NCI-H526 treated with DMSO at 0.1 percent for 48 hours (cell line): ENCODE measurements around the gene STXBP4.

Experiments used
- DNase-seq: peaks from one replicate; lab custom pipeline; 2025; lab: John Stamatoyannopoulos, UW

The STXBP4 gene

GRCh38 chr17:55172612-55173011 is 204.0 kb downstream of the STXBP4 start:
- DNase-seq: no peak

GRCh38 chr17:55174133-55174532 is 205.6 kb downstream of the STXBP4 start:
- no peak for DNase-seq

- no peak for DNase-seq
These were observed 207.3 kb downstream of the STXBP4 start for GRCh38 chr17:55175788-55176427.

GRCh38 chr17:55177159-55177854 is 208.7 kb downstream of the STXBP4 start:
- DNase-seq: no peak

- no peak for DNase-seq
These were observed 209.3 kb downstream of the STXBP4 start for GRCh38 chr17:55177855-55178217.

- DNase-seq: no peak
These were observed 218.6 kb downstream of the STXBP4 start for GRCh38 chr17:55186937-55187770.

- DNase-seq: no peak
These were observed 222.2 kb downstream of the STXBP4 start for GRCh38 chr17:55190748-55191147.

GRCh38 chr17:55198690-55199370 is 230.3 kb downstream of the STXBP4 start:
- no peak for DNase-seq

- DNase-seq: no peak
These were observed 232.3 kb downstream of the STXBP4 start for GRCh38 chr17:55200904-55201303.

GRCh38 chr17:55201308-55201932 is 232.9 kb downstream of the STXBP4 start:
- no peak for DNase-seq

GRCh38 chr17:55202896-55203295 is 234.3 kb downstream of the STXBP4 start:
- no peak for DNase-seq

- DNase-seq: no peak
These were observed 239.7 kb downstream of the STXBP4 start for GRCh38 chr17:55208078-55208812.

GRCh38 chr17:55210292-55210691 is 241.7 kb downstream of the STXBP4 start:
- no peak for DNase-seq

- DNase-seq: no peak
These were observed 244.3 kb downstream of the STXBP4 start for GRCh38 chr17:55212880-55213279.

GRCh38 chr17:55215711-55216110 is 247.1 kb downstream of the STXBP4 start:
- no peak for DNase-seq

GRCh38 chr17:55216888-55217287 is 248.3 kb downstream of the STXBP4 start:
- DNase-seq: no peak

GRCh38 chr17:55219459-55219858 is 250.9 kb downstream of the STXBP4 start:
- DNase-seq: no peak

- no peak for DNase-seq
These were observed 251.4 kb downstream of the STXBP4 start for GRCh38 chr17:55219934-55220333.
